GM18526 (cell line): ENCODE measurements around the gene DNASE2B.

Experiments used
- POLR2A ChIP-seq: IDR thresholded peaks from 3 replicates; pipeline ENCODE4 v1.6.1; 2011; ENCODE audit not compliant: insufficient read length; ENCODE audit errors: extremely low read depth

The DNASE2B gene

GRCh38 chr1:84425150-84425896 lies 27.0 kb downstream of the DNASE2B start:
- TF ChIP-seq POLR2A = no peak

DNA sequence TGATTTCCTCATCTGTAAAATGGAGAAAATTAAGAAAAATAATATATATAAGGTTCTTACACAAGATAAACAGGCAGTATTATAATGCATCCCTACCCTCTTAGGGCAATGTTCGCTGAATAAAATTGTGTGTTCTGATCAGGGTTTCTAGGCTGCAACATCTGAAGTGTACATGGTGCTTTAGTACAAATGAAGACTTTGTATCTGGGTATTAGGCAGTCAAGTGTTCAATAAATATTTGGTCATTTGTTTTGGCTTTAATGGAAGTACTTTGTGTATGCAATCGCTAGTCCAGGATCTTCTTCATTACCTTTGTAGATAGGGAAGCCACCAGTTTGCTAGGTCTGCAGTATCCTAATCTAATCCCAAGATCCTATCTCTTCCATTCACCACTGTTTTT lies 28.1 kb downstream of the DNASE2B start:
- no peak for TF ChIP-seq POLR2A

GRCh38 chr1:84427250-84428188 lies 29.2 kb downstream of the DNASE2B start:
- TF ChIP-seq POLR2A = no peak

- no peak for TF ChIP-seq POLR2A
These were observed 30.0 kb downstream of the DNASE2B start for GRCh38 chr1:84428235-84428634.

GRCh38 chr1:84429231-84429630 lies 30.9 kb downstream of the DNASE2B start:
- no peak for TF ChIP-seq POLR2A

- TF ChIP-seq POLR2A = no peak
These were observed 32.3 kb downstream of the DNASE2B start for GRCh38 chr1:84430546-84430945.

DNA sequence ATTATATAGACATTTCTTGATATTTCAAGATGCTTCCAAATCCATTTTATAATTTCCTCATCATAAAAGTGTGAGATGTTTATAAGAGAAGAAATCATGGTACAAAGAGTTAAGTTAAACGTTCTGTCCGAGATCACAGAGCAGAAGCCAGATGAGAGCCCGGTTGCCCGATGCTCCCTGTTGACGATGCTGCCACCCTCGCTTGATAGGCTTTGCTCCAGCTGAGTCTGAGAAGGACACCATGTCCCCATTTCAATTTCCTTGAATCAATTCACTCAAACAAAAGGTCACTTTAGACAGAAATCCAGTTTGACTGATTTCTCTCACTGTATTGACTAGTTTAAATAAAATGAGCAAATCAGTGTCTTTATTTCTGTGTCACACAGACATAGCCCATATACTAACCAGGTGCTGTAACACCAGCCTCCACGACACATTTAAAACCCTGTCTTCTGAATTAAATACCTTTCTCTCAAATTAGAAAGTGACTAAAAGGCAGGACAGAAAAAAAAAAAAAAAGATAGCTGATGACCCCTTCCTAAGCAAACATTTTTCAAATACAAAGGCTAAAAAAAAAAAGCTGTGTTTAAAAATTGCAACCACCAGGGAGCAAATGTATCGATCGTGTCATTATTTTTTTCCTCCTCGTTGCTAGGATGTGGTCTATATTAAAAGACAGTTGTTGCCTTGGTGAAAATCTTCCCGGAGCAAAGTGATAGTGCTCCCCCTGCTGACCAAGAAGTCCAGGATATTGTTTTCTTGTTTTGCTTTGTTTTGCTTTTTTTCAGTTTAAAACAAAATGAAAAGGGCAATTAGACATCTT lies 35.2 kb downstream of the DNASE2B start:
- TF ChIP-seq POLR2A = no peak

- TF ChIP-seq POLR2A = no peak
These were observed 35.9 kb downstream of the DNASE2B start for GRCh38 chr1:84434081-84434769.

DNA sequence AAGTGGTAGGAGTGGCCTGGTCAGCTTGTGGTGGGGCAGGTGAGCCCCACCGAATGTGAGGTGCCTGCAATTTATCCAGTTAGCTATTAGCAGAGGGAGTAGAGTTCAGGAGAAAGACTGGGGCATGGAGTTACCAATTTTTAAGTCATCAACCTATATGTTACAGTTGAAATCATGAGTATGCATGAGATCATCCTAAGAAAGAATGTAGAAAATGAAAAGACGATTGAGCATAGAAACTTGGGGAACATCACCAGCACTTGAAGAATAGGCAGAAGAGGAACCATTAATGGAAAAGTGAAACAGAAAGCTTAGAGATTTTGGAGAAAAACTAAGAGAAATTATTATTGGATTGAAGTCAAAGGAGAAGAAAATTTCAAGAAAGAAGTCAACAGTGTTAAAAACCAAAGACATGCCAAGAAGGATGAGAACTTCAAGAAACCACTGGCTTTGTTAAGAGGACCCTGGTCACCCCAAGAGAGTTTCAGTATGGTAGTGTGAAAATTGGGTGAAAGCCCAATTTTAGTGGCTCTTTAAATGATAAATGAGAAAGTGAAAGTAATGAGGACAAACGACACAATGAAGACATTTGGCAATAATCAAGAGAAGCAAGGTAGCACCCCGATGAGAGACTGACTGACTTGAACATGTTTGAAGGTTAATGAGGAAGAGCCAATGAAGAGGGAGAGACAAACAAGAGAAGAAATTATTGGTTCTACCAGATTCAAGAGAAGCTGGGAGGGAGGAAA lies 36.7 kb downstream of the DNASE2B start:
- no peak for TF ChIP-seq POLR2A

DNA sequence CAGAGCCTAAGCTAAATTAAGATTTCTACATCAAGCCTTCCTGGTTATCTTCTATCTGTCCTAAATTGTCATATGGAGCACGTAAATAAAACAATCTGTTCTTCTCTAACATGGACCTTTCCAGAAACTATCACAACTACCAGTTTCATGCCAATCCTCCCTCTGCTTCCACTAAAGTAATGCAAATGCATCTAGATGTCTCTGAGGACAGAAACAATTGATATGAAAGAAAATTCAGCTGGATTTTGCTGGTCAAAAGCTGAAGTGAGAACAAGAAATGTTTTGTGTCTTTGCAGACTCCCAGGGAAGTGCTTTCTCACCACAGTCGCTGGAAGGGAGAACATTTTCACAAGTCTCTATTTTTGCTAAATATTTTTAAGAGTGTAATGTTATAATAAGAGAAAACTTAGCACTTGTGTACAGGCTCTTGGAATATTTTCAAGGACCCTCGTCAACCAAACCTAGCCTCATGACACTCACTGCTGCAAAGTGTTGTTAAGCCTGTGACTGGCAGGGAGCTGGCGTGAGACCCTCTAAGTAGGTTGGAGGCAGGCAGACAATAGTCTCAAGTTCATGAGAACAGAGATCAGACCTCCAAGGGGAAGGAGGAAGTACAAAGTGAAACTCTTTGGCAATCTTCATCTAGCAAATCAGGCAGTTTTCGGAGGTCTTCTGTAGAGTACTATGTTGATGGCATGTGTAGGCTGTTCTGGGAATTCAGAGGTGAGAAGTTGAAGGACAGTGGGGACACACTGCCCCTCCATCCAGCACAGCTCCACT lies 38.8 kb downstream of the DNASE2B start:
- no peak for TF ChIP-seq POLR2A

- no peak for TF ChIP-seq POLR2A
These were observed 44.0 kb downstream of the DNASE2B start for GRCh38 chr1:84442256-84442655.

DNA sequence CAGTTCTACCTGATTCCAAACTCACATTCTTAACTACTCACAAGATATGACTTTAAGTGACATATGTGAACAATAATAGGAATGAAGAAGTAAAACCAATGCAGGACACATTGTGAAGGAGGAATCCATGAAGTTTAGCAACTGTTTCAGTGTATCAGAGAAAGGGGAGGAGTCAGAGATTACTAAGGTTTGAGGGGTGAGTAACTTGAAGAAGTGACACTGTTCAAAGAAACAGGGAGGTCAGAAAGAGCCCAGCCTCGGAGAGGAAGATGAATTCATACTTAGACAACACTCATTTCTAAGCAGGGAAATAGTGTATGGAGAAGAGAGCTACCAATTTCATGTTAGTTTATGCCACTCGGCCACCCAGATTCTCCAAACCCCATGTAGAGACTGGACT lies 52.6 kb downstream of the DNASE2B start:
- no peak for TF ChIP-seq POLR2A

DNA sequence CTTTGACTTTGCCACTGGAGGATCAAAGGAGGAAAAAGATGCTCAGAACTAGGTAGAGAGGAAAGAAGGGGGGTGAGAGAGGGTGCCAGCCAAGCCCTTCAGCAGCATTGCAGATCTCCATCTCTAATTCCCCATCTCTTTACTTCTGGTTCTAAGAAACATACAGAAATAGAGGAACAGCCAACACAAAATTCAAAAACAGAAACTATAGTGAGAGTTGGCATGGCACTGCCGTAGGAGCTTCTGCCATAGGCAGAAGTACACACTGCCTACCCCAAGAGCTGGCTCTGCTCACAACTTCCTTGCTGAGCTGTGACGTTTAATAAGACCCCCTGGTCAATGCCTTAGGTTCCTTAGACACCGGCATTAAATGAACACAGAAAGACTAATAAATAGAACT lies 54.2 kb downstream of the DNASE2B start:
- no peak for TF ChIP-seq POLR2A

- TF ChIP-seq POLR2A = no peak
These were observed 63.8 kb downstream of the DNASE2B start for GRCh38 chr1:84462118-84462517.
